UCSD-AML1 (cell line): ENCODE measurements around the gene BNIP1.
"Not testable (repeated sequence)": the region's sequence is repeated elsewhere in the genome, so short reads cannot be mapped to it uniquely, and the experiment has no call there.

Experiments
- DNase-seq: peaks from one replicate; lab custom pipeline; 2025; ENCODE audit not compliant: unreplicated experiment; lab: John Stamatoyannopoulos, UW

The BNIP1 gene

GRCh38 chr5:173144200-173145176 lies at the start of gene BNIP1:
Gene BNIP1 (plus strand): TSS chr5:173144531. CDS start chr5:173144546, 15 bp downstream.
- peak; percentile 96 for DNase-seq

- no peak for DNase-seq
These were observed 45.5 kb upstream of the BNIP1 start for GRCh38 chr5:173098787-173099186.

- DNase-seq = no peak
These were observed 44.9 kb upstream of the BNIP1 start for GRCh38 chr5:173099461-173099860.

GRCh38 chr5:173101245-173101644 lies 43.1 kb upstream of the BNIP1 start:
- DNase-seq = no peak

- DNase-seq = no peak
These were observed 40.9 kb upstream of the BNIP1 start for GRCh38 chr5:173103411-173103810.

GRCh38 chr5:173108914-173109313 lies 35.4 kb upstream of the BNIP1 start:
- no peak for DNase-seq

- no peak for DNase-seq
These were observed 29.8 kb upstream of the BNIP1 start for GRCh38 chr5:173114536-173114935.

- DNase-seq = no peak
These were observed 24.6 kb upstream of the BNIP1 start for GRCh38 chr5:173119719-173120118.

- no peak for DNase-seq
These were observed 20.9 kb upstream of the BNIP1 start for GRCh38 chr5:173123416-173123815.

GRCh38 chr5:173132166-173132565 lies 12.2 kb upstream of the BNIP1 start:
- DNase-seq = not testable (repeated sequence)

GRCh38 chr5:173138707-173139106 lies 5.6 kb upstream of the BNIP1 start:
- no peak for DNase-seq

GRCh38 chr5:173139631-173140030 lies 4.7 kb upstream of the BNIP1 start:
- DNase-seq = no peak

GRCh38 chr5:173140769-173141168 lies 3.6 kb upstream of the BNIP1 start:
- DNase-seq = no peak

- no peak for DNase-seq
These were observed 764 bp upstream of the BNIP1 start for GRCh38 chr5:173143567-173143966.

- DNase-seq = no peak
These were observed 4.0 kb downstream of the BNIP1 start for GRCh38 chr5:173148354-173148753.

GRCh38 chr5:173152547-173152946 lies 8.2 kb downstream of the BNIP1 start:
- DNase-seq = no peak

- DNase-seq = no peak
These were observed 9.5 kb downstream of the BNIP1 start for GRCh38 chr5:173153842-173154241.

GRCh38 chr5:173154619-173155018 lies 10.3 kb downstream of the BNIP1 start:
- DNase-seq = not testable (repeated sequence)

- DNase-seq = no peak
These were observed 11.6 kb downstream of the BNIP1 start for GRCh38 chr5:173155912-173156311.

GRCh38 chr5:173158366-173158765 lies 14.0 kb downstream of the BNIP1 start:
- DNase-seq = no peak

- no peak for DNase-seq
These were observed 14.9 kb downstream of the BNIP1 start for GRCh38 chr5:173159256-173159655.

- no peak for DNase-seq
These were observed 16.8 kb downstream of the BNIP1 start for GRCh38 chr5:173161148-173161547.

- no peak for DNase-seq
These were observed 18.9 kb downstream of the BNIP1 start for GRCh38 chr5:173163219-173163618.
